HG03442 (cell line): ENCODE data around the gene PPP1R1C.

ENCODE experiments used
- ATAC-seq: cut with Tn5 transposase; IDR thresholded peaks from one replicate; pipeline ENCODE4 v1.9.1; 2021; ENCODE audit warnings: mild to moderate bottlenecking, moderate library complexity; ENCODE audit not compliant: unreplicated experiment

PPP1R1C gene

DNA sequence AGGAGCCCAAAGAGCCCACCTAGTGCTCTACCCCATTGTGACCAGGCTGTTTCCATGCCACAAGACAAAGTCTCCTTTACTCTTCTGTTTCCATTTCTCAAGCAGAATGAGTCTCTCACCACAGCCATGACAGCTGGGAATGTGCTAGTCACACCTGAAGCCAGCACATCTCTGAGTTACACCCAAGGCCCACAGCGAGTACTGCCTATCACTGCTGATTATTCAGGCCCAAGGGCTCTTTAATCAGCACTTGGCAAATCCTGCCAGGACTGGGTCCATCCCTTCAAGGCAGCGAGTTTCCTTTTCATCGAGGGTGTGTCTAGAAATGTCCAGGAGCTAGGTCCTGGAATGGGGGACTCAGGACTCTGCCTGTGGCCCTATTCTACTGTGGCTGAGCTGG lies 14.6 kb upstream of the PPP1R1C start:
- ATAC-seq, result no peak

DNA sequence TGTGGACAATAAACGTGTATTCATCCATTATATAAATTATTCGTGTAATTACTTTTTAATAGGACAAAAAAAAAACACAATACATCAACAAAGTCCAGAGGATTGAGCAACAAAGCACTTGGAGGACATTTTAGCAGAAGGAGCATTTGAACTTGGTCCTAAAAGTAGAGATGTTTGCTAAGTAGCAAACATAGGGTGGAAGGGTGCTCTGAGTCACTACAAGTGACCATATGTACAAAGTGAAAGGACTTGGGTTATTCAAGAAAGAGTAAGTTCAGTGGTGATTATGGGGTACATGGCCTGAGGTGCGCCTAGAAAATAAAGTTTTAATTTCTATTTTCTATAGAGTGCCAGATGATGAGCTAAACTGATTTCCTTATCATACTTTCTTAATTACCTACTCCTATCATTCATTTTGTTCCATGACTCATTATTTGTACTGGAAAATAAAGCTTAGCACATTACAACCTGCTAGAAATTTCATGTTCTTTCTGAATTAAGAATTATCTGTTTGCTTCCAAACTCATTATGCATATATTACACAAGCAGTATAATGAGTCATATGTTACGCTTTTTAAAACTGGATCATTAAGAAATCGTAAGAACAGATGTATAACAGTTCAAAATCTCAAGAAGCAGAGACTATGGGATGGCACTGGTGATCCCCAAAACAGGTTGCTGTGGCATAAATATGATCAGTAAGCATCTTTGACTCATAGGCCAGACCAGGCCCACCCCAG lies 13.1 kb upstream of the PPP1R1C start:
- no peak for ATAC-seq

DNA sequence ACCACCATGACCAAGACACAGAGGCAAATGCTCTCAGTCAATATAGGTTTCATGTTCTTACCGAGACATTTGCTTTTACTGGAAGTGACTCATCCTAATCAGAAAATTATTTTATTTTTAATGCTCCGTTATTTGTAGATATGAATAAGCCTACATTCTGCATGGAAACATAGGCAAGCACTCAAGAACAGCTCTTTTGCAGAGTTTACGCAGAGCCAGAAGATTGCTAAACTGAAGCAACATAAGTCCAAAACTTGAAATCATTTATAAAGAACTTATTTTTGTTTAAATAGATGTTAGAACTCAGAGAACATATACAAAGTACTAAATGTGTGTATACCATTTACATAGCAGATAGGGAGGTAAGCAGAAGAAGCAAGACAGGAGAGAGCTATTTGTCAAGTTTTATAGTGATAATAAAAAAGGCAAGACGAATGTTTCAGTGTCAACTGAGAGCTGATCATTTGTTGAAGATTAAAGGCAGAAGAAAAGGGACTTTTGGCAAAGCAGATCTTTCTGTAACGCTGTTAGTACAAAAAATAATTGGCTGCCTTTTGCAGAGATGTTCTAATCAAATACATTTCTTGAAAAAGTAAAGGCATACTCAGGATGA lies 12.4 kb upstream of the PPP1R1C start:
- ATAC-seq, result no peak

- peak; percentile 68 for ATAC-seq
Measured at GRCh38 chr2:181977661-181978350, 7.8 kb upstream of the PPP1R1C start.

GRCh38 chr2:181978351-181979150 lies 7.1 kb upstream of the PPP1R1C start:
- peak; percentile 30 for ATAC-seq

- ATAC-seq, result no peak
Measured at GRCh38 chr2:181984060-181984459, 1.6 kb upstream of the PPP1R1C start.

GRCh38 chr2:181984814-181985631 lies 630 bp upstream of the PPP1R1C start:
- ATAC-seq, result no peak

GRCh38 chr2:181988154-181988924 lies 2.7 kb downstream of the PPP1R1C start:
- ATAC-seq, result no peak

GRCh38 chr2:181989099-181989498 lies 3.4 kb downstream of the PPP1R1C start:
- no peak for ATAC-seq

- peak; percentile 91 for ATAC-seq
Measured at GRCh38 chr2:181991171-181991885, 5.7 kb downstream of the PPP1R1C start.

DNA sequence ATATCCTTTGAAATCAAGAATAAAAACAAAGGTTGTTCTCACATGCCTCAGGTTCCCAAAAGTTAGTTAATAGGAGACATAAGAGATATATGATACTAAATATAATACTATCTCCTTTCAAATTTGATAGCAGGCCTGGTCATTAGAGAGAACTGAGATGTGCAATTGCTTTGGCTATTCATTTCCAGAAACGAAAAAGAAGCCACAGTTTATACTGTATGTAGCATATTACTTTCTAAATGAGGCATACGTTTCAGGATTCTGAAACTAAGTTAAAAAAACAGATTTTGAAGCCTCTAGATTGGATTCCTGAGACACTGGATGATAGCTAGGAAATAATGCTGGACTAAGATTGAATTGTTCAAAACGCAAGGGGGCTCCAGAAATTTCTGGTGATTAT lies 7.1 kb downstream of the PPP1R1C start:
- ATAC-seq, result peak; percentile 88

GRCh38 chr2:181995289-181995688 lies 9.6 kb downstream of the PPP1R1C start:
- no peak for ATAC-seq

DNA sequence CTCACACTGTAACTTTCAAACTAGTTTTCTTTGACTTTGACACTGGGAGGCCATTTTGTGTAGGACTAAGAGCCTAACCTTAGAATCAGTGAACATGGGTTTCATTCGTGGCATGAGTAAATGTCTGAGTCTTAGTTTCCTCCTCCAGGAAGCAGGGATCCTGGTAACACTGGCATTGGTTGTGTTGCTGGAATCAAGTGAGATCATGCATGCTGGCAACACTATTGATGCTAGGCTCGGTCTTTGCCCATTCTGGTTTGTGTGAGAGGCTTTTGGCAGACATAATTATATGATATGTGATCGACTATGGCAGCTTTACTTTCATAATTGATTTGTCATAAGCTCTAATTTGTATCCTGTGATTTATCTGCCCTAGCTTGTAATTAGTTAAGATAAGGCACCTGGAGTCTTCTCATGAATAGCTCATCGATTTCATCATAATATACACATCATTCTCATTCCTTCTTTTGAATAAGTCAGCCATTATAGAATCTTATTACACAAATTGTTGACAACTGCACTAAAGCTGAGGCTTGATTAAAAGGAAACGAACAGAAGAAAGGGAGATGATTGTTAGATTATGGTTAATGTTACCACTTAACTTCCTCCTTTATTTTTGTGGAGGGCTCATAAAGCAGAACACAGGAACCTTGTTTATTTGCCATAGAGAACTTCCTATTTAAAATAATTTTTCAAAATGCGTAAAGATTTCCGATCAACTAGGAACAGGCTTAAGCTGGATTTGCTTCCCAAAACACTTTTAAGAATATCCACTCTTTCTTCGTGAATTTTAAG lies 12.6 kb downstream of the PPP1R1C start:
- no peak for ATAC-seq

GRCh38 chr2:181998891-181999654 lies 13.4 kb downstream of the PPP1R1C start:
- ATAC-seq, result no peak

GRCh38 chr2:181999911-182000310 lies 14.3 kb downstream of the PPP1R1C start:
- ATAC-seq, result no peak

DNA sequence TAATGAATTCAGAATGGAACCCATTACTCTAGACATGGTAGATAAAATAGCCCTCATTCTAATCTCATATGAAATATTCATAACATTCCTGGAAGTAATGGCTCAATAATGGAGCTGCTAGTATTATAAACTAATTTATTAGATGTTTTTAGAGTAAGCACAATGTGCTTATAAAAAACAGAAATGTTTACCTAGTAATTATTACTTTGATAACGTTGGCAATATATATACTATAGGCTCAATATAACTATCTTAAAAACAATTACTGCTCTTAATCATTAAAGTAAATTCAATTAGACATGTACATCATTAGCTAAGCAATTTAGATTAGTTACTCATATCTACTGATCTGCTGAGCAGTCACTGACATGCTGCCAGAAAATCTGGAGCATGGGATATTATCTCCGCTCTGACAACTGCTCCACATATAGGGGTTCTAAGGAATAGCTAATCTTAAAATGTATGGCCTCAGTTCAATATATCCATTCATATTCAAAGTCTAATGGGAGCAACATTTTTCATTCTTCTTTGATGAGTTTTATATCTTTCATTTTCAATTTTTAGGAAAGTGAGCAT lies 19.4 kb downstream of the PPP1R1C start:
- ATAC-seq, result no peak
